Stimulated activated effector memory CD8-positive, alpha-beta T cell treated with anti-CD3 and anti-CD28 coated beads, Interleukin-12 subunit alpha, Interleukin-12 subunit beta, amount 100 ng/mL, for 72 hours (primary cell): ENCODE measurements around the gene SKA1.

ENCODE experiments used
- ATAC-seq: fragments of 150-1000 bp; cut with Tn5 transposase; 2 replicates; pipeline ENCODE4 v1.10.0; 2021
- DNase-seq, 2 donors: peaks; one replicate each; pipeline ENCODE4 v3.0.0; 2021 to 2022; ENCODE audit warnings: low spot score in 2 of 2
- H3K27ac Mint-ChIP-seq: one replicate; pipeline ENCODE4 v1.8.0; 2022; ENCODE audit warnings: mild to moderate bottlenecking, mixed read lengths
- H3K36me3 Mint-ChIP-seq: one replicate; pipeline ENCODE4 v1.8.0; 2022; ENCODE audit warnings: mild to moderate bottlenecking, mixed read lengths
- H3K4me1 Mint-ChIP-seq: one replicate; pipeline ENCODE4 v1.8.0; 2022; ENCODE audit warnings: mixed read lengths
- H3K4me3 Mint-ChIP-seq: one replicate; pipeline ENCODE4 v1.8.0; 2022; ENCODE audit warnings: mild to moderate bottlenecking, mixed read lengths
- H3K9me3 Mint-ChIP-seq: one replicate; pipeline ENCODE4 v1.8.0; 2022; ENCODE audit warnings: mixed read lengths

The SKA1 gene

GRCh38 chr18:50374753-50375391 is at the start of gene SKA1:
Gene SKA1, plus strand, starts transcription at chr18:50375046. Its CDS starts 785 bp downstream, at chr18:50375831.
- peaks cover 16% of the 10 kb centered on the region for H3K36me3 Mint-ChIP-seq
- peaks cover 5% of the 10 kb centered on the region for H3K4me1 Mint-ChIP-seq
- peak; percentile 96 for ATAC-seq
- H3K4me3 Mint-ChIP-seq: peak within 1 kb of the TSS; percentile 76
- peak within 1 kb of the TSS; percentile 78 for H3K27ac Mint-ChIP-seq
- H3K9me3 Mint-ChIP-seq: peaks cover 4% of the 10 kb centered on the region
- DNase-seq: peak; percentile 86 to 95

GRCh38 chr18:50327983-50328382 is 46.9 kb upstream of the SKA1 start:
- H3K4me1 Mint-ChIP-seq: no peaks in the 10 kb centered on the region
- no peaks in the 10 kb centered on the region for H3K36me3 Mint-ChIP-seq
- H3K9me3 Mint-ChIP-seq: no peaks in the 10 kb centered on the region
- no peak for DNase-seq
- no peak for ATAC-seq
- no peak overlapping the region for H3K4me3 Mint-ChIP-seq
- H3K27ac Mint-ChIP-seq: no peak overlapping the region

- Mint-ChIP-seq H3K9me3 (no peaks in the 10 kb centered on the region), H3K27ac (no peak overlapping the region), H3K4me3 (no peak overlapping the region), H3K36me3 (no peaks in the 10 kb centered on the region), H3K4me1 (no peaks in the 10 kb centered on the region)
- ATAC-seq (no peak), DNase-seq (no peak)
Observed at GRCh38 chr18:50330176-50330575, 44.7 kb upstream of the SKA1 start.

- no peaks in the 10 kb centered on the region for H3K4me1 Mint-ChIP-seq
- no peak for ATAC-seq
- no peak overlapping the region for H3K27ac Mint-ChIP-seq
- H3K4me3 Mint-ChIP-seq: no peak overlapping the region
- H3K9me3 Mint-ChIP-seq: no peaks in the 10 kb centered on the region
- no peak for DNase-seq
- no peaks in the 10 kb centered on the region for H3K36me3 Mint-ChIP-seq
Observed at GRCh38 chr18:50331691-50332090, 43.2 kb upstream of the SKA1 start.

GRCh38 chr18:50334546-50335152 is 40.2 kb upstream of the SKA1 start:
- Mint-ChIP-seq H3K27ac (no peak overlapping the region), H3K36me3 (no peaks in the 10 kb centered on the region), H3K4me1 (no peaks in the 10 kb centered on the region), H3K9me3 (no peaks in the 10 kb centered on the region), H3K4me3 (no peak overlapping the region)
- ATAC-seq: no peak
- DNase-seq: no peak

- Mint-ChIP-seq H3K9me3 (no peaks in the 10 kb centered on the region), H3K4me1 (no peaks in the 10 kb centered on the region), H3K27ac (peak overlapping the region; percentile 48), H3K4me3 (no peak overlapping the region), H3K36me3 (no peaks in the 10 kb centered on the region)
- DNase-seq (no peak), ATAC-seq (no peak)
Observed at GRCh38 chr18:50338122-50338521, 36.7 kb upstream of the SKA1 start.

GRCh38 chr18:50338715-50339114 is 36.1 kb upstream of the SKA1 start:
- H3K4me3 Mint-ChIP-seq: no peak overlapping the region
- no peak for DNase-seq
- no peak for ATAC-seq
- no peaks in the 10 kb centered on the region for H3K4me1 Mint-ChIP-seq
- H3K9me3 Mint-ChIP-seq: no peaks in the 10 kb centered on the region
- no peaks in the 10 kb centered on the region for H3K36me3 Mint-ChIP-seq
- H3K27ac Mint-ChIP-seq: no peak overlapping the region

- ATAC-seq (no peak), DNase-seq (no peak)
- Mint-ChIP-seq H3K4me1 (no peaks in the 10 kb centered on the region), H3K9me3 (no peaks in the 10 kb centered on the region), H3K4me3 (no peak overlapping the region), H3K36me3 (no peaks in the 10 kb centered on the region), H3K27ac (no peak overlapping the region)
Observed at GRCh38 chr18:50340078-50340477, 34.8 kb upstream of the SKA1 start.

- no peak for DNase-seq
- Mint-ChIP-seq H3K27ac (no peak overlapping the region), H3K4me1 (no peaks in the 10 kb centered on the region), H3K36me3 (no peaks in the 10 kb centered on the region), H3K9me3 (no peaks in the 10 kb centered on the region), H3K4me3 (no peak overlapping the region)
- no peak for ATAC-seq
Observed at GRCh38 chr18:50341443-50341842, 33.4 kb upstream of the SKA1 start.

GRCh38 chr18:50350699-50351098 is 24.1 kb upstream of the SKA1 start:
- Mint-ChIP-seq H3K4me3 (no peak overlapping the region), H3K9me3 (no peaks in the 10 kb centered on the region), H3K4me1 (no peaks in the 10 kb centered on the region), H3K36me3 (no peaks in the 10 kb centered on the region), H3K27ac (no peak overlapping the region)
- ATAC-seq (no peak), DNase-seq (no peak)

GRCh38 chr18:50356036-50356945 is 18.6 kb upstream of the SKA1 start:
- H3K36me3 Mint-ChIP-seq: no peaks in the 10 kb centered on the region
- H3K4me1 Mint-ChIP-seq: peaks cover 11% of the 10 kb centered on the region
- peak overlapping the region; percentile 35 for H3K4me3 Mint-ChIP-seq
- no peaks in the 10 kb centered on the region for H3K9me3 Mint-ChIP-seq
- H3K27ac Mint-ChIP-seq: peak overlapping the region; percentile 81
- DNase-seq (no peak), ATAC-seq (peak; percentile 88)

- Mint-ChIP-seq H3K4me1 (peaks cover 11% of the 10 kb centered on the region), H3K36me3 (no peaks in the 10 kb centered on the region), H3K9me3 (no peaks in the 10 kb centered on the region), H3K4me3 (no peak overlapping the region), H3K27ac (no peak overlapping the region)
- DNase-seq (no peak), ATAC-seq (no peak)
Observed at GRCh38 chr18:50358844-50359243, 16.0 kb upstream of the SKA1 start.

- H3K36me3 Mint-ChIP-seq: no peaks in the 10 kb centered on the region
- no peak overlapping the region for H3K4me3 Mint-ChIP-seq
- no peak overlapping the region for H3K27ac Mint-ChIP-seq
- H3K9me3 Mint-ChIP-seq: no peaks in the 10 kb centered on the region
- peak; percentile 20 for ATAC-seq
- DNase-seq: no peak
- peaks cover 11% of the 10 kb centered on the region for H3K4me1 Mint-ChIP-seq
Observed at GRCh38 chr18:50359806-50360205, 15.0 kb upstream of the SKA1 start.

GRCh38 chr18:50360611-50361010 is 14.2 kb upstream of the SKA1 start:
- Mint-ChIP-seq H3K9me3 (no peaks in the 10 kb centered on the region), H3K27ac (no peak overlapping the region), H3K4me3 (no peak overlapping the region), H3K36me3 (no peaks in the 10 kb centered on the region), H3K4me1 (peaks cover 11% of the 10 kb centered on the region)
- DNase-seq: no peak
- no peak for ATAC-seq

GRCh38 chr18:50369672-50370071 is 5.2 kb upstream of the SKA1 start:
- H3K9me3 Mint-ChIP-seq: peaks cover 8% of the 10 kb centered on the region
- DNase-seq (no peak), ATAC-seq (no peak)
- peaks cover 2% of the 10 kb centered on the region for H3K36me3 Mint-ChIP-seq
- H3K4me1 Mint-ChIP-seq: peaks cover 4% of the 10 kb centered on the region
- no peak overlapping the region for H3K4me3 Mint-ChIP-seq
- H3K27ac Mint-ChIP-seq: no peak overlapping the region

- Mint-ChIP-seq H3K4me3 (no peak overlapping the region), H3K27ac (no peak overlapping the region), H3K9me3 (peaks cover 8% of the 10 kb centered on the region), H3K36me3 (peaks cover 11% of the 10 kb centered on the region), H3K4me1 (peaks cover 5% of the 10 kb centered on the region)
- DNase-seq (no peak), ATAC-seq (no peak)
Observed at GRCh38 chr18:50372743-50373142, 2.1 kb upstream of the SKA1 start.
